ENCODE data around the gene ADGRL3. TPM values are rescaled to one million over a fixed set of nuclear protein-coding genes. Genes with fewer than 3 reads are reported as not detected.

Gene ADGRL3
- total and polyA plus RNA-seq, 2 donors (not counting 1 experiment from before 2014, with no cell fraction given): under 0.01 to 0.05 TPM

DNA sequence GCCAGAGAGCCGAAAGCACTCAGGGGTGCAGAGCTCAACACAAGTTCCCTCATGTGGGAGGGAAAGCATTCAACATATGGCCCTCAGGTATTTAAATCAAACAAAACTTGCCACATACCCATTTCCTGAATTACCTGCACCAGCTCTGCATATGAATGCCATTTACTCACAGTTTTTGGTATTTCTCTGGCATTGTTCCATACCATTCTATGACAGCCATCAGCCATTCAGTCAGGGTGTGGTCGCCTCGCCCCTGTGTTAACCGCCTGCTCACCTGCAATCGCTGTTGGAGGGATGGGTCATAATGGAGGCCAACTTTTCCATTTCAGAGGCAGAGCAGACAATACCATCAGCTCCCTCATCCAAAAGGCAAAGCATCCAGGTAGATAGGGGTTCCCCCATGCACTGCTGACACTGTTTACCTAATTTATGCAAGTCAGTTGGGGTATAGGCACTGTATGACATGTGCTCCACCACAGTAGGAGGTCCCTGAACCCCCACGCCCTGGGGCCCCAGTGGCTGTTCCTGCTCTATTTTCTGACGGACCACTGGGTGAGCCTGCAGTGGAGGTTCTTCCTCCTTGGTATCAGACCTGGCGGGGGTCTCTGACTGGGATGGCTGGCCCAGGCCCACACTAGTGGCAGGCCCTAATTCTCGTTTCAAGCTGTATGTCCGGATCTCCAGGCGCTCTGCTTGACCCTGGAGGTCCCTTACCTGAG lies 227.1 kb downstream of the ADGRL3 start:
- Histone ChIP-seq H3K79me2 (ENCODE audit: control insufficient read depth, insufficient read depth, low read length) (no peaks in the 10 kb centered on the region), H4K20me1 (ENCODE audit: control insufficient read depth, extremely low read depth, insufficient read depth, low read length) (no peaks in the 10 kb centered on the region), H3K4me3 (replicated peaks in 1 of 4; ENCODE audit: control extremely low read depth in 1 of 4, insufficient read depth in 1 of 4, low read depth in 3 of 4, low read length in 4 of 4) (no peak overlapping the region), H3K4me2 (ENCODE audit: extremely low read depth, insufficient read depth, low read length) (no peak overlapping the region), H3K9me3 (ENCODE audit: control insufficient read depth, insufficient read depth, low read depth, low read length) (no peaks in the 10 kb centered on the region), H3K27ac (ENCODE audit: insufficient read depth, low read length) (no peak overlapping the region), H3K36me3 (ENCODE audit: control insufficient read depth, insufficient read depth, low read length) (no peaks in the 10 kb centered on the region), H2AFZ (ENCODE audit: low read length) (no peak overlapping the region), H3K27me3 (ENCODE audit: control insufficient read depth, insufficient read depth, low read length) (no peaks in the 10 kb centered on the region), H3K9ac (ENCODE audit: insufficient read depth, low read length) (no peak overlapping the region), H3K4me1 (ENCODE audit: control insufficient read depth, extremely low read depth, insufficient read depth, low read length) (no peaks in the 10 kb centered on the region)
- DNase-seq (ENCODE audit: low read depth in 2 of 2): no peak
- TF ChIP-seq EZH2 (IDR thresholded peaks at IDR 0.05; ENCODE audit: low read length, missing control alignments) (no peak), CTCF (conservative IDR thresholded peaks at IDR 0.05 in 1 of 2, IDR thresholded peaks at IDR 0.05 in 1 of 2; ENCODE audit: low read depth in 1 of 2, low read length in 2 of 2) (no peak)

DNA sequence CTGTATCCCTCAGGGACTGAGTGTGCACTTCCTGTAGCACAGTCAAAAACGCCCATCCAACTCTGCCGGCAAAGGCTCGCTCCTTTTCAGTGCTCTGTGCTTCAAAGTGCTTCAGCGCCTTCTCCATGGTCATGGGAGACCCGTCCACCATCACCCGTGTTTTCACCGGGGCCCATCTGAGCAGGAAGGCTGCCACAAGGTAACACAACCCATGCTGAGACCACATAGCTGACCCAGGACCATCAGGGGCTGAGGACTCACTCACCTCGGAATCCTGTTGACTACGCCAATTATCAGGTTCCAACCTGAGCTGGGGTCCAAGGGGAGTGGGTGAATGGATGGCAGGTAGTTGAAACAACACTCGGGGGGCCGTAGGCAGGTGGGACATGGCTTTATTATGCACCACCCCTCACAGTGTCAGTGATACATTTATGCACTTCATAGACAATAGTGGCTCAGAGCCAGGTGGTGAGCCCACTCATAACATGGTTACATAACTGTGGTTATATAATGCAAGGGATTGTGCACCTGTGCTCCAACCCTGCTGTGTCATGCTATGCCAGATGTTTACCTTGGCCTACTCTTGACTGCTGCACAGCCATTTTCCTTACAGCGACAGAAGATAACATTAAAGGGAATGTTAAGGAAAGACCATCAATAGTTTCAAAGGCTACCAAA lies 227.8 kb downstream of the ADGRL3 start:
- TF ChIP-seq CTCF (conservative IDR thresholded peaks at IDR 0.05 in 1 of 2, IDR thresholded peaks at IDR 0.05 in 1 of 2; ENCODE audit: low read depth in 1 of 2, low read length in 2 of 2) (no peak), EZH2 (IDR thresholded peaks at IDR 0.05; ENCODE audit: low read length, missing control alignments) (no peak)

DNA sequence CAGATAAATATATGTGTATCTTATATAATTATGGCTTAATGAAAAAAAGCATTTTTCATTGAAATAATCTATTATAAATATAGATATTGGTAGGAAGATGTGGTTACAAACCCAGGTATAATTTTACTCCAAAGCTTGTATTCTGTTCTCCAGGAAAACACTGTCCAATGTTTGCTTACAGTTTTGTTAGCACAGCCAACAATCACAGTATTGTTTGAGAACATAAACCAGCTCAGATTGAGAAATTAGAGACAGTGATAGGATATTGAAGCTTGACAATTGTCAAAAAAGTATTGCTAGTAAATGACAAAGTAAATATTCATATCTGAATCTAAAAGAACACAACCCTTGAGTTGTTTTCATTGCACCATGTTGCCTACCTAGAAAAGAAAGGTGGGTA lies 228.8 kb downstream of the ADGRL3 start:
- Histone ChIP-seq H3K9me3 (ENCODE audit: control insufficient read depth, insufficient read depth, low read depth, low read length) (no peaks in the 10 kb centered on the region), H3K36me3 (ENCODE audit: control insufficient read depth, insufficient read depth, low read length) (no peaks in the 10 kb centered on the region), H3K4me1 (ENCODE audit: control insufficient read depth, extremely low read depth, insufficient read depth, low read length) (no peaks in the 10 kb centered on the region), H2AFZ (ENCODE audit: low read length) (no peak overlapping the region), H3K9ac (ENCODE audit: insufficient read depth, low read length) (no peak overlapping the region), H3K4me3 (replicated peaks in 1 of 4; ENCODE audit: control extremely low read depth in 1 of 4, insufficient read depth in 1 of 4, low read depth in 3 of 4, low read length in 4 of 4) (no peak overlapping the region), H3K27ac (ENCODE audit: insufficient read depth, low read length) (no peak overlapping the region), H3K4me2 (ENCODE audit: extremely low read depth, insufficient read depth, low read length) (no peak overlapping the region), H4K20me1 (ENCODE audit: control insufficient read depth, extremely low read depth, insufficient read depth, low read length) (no peaks in the 10 kb centered on the region), H3K79me2 (ENCODE audit: control insufficient read depth, insufficient read depth, low read length) (no peaks in the 10 kb centered on the region), H3K27me3 (ENCODE audit: control insufficient read depth, insufficient read depth, low read length) (no peaks in the 10 kb centered on the region)
- TF ChIP-seq CTCF (conservative IDR thresholded peaks at IDR 0.05 in 1 of 2, IDR thresholded peaks at IDR 0.05 in 1 of 2; ENCODE audit: low read depth in 1 of 2, low read length in 2 of 2) (no peak), EZH2 (IDR thresholded peaks at IDR 0.05; ENCODE audit: low read length, missing control alignments) (no peak)
- DNase-seq (ENCODE audit: low read depth in 2 of 2): no peak

More for the DNA sequence above, 227.8 kb downstream of the ADGRL3 start:
- peak in 1 of 2 donors; percentile 48 for DNase-seq (ENCODE audit: low read depth in 2 of 2)
- no peaks in the 10 kb centered on the region for H3K9me3 ChIP-seq (ENCODE audit: control insufficient read depth, insufficient read depth, low read depth, low read length)
- no peaks in the 10 kb centered on the region for H3K79me2 ChIP-seq (ENCODE audit: control insufficient read depth, insufficient read depth, low read length)
- H3K9ac ChIP-seq (ENCODE audit: insufficient read depth, low read length): no peak overlapping the region
- H2AFZ ChIP-seq (ENCODE audit: low read length): no peak overlapping the region
- H3K36me3 ChIP-seq (ENCODE audit: control insufficient read depth, insufficient read depth, low read length): no peaks in the 10 kb centered on the region
- H3K27me3 ChIP-seq (ENCODE audit: control insufficient read depth, insufficient read depth, low read length): no peaks in the 10 kb centered on the region
- H3K4me3 ChIP-seq (replicated peaks in 1 of 4; ENCODE audit: control extremely low read depth in 1 of 4, insufficient read depth in 1 of 4, low read depth in 3 of 4, low read length in 4 of 4): no peak overlapping the region
- H3K27ac ChIP-seq (ENCODE audit: insufficient read depth, low read length): no peak overlapping the region
- H4K20me1 ChIP-seq (ENCODE audit: control insufficient read depth, extremely low read depth, insufficient read depth, low read length): no peaks in the 10 kb centered on the region
- H3K4me1 ChIP-seq (ENCODE audit: control insufficient read depth, extremely low read depth, insufficient read depth, low read length): no peaks in the 10 kb centered on the region
- H3K4me2 ChIP-seq (ENCODE audit: extremely low read depth, insufficient read depth, low read length): no peak overlapping the region
